Panc1 (cell line): Measurements from ENCODE around the gene LPAR2. TPM values are rescaled to one million over a fixed set of nuclear protein-coding genes. Genes with fewer than 3 reads are reported as not detected.

ENCODE experiments used
- ATAC-seq: fragments of 200-7000 bp; cut with Tn5 transposase; 2 replicates; pipeline ENCODE4 v1.9.1; 2020; ENCODE audit warnings: mild to moderate bottlenecking, moderate library complexity
- BruUV-seq: library from RNA; stranded (reverse); fragments of 400-500 nt; replicated peaks from 2 replicates; lab custom pipeline; 2021; lab: Mats Ljungman, UMichigan
- CTCF ChIA-PET: fragments of 300-600 bp; sonication (Branson Sonifier 250); formaldehyde crosslinking; loops from one replicate; lab custom pipeline; 2022; ENCODE audit warnings: antibody characterized with exemption; lab: Charles Lee
- POLR2A ChIA-PET: fragments of 300-600 bp; sonication (Branson Sonifier 250); formaldehyde crosslinking; loops from one replicate; lab custom pipeline; 2022; ENCODE audit warnings: antibody characterized with exemption; lab: Charles Lee
- DNase-seq: peaks from one replicate; pipeline ENCODE4 v3.0.0-alpha.2; 2010; ENCODE audit warnings: low read depth, low spot score
- H3K27ac ChIP-seq: 2 replicates; pipeline ENCODE4 v1.5.1; 2011; ENCODE audit warnings: mild to moderate bottlenecking, low read length, inconsistent platforms
- H3K27me3 ChIP-seq: fragments of 200-500 bp; sonication (Bioruptor generic); 2 replicates; pipeline ENCODE4 v1.6.0; 2014; ENCODE audit warnings: low read length, inconsistent platforms; ENCODE audit not compliant: control insufficient read depth, insufficient read depth
- H3K36me3 ChIP-seq: fragments of 200-500 bp; sonication (Bioruptor generic); 2 replicates; pipeline ENCODE4 v1.5.1; 2014; ENCODE audit warnings: inconsistent platforms, mild to moderate bottlenecking, low read length, moderate library complexity; ENCODE audit not compliant: control insufficient read depth, insufficient read depth
- H3K4me1 ChIP-seq: 2 replicates; pipeline ENCODE4 v1.5.1; 2011; ENCODE audit warnings: inconsistent platforms, mild to moderate bottlenecking, low read length, moderate library complexity; ENCODE audit not compliant: control insufficient read depth, insufficient read depth
- H3K4me3 ChIP-seq, 2 experiments: 2 replicates each; pipeline ENCODE4 v1.5.1; 2011 to 2012; ENCODE audit warnings: low read depth in 2 of 2, low read length in 2 of 2, mild to moderate bottlenecking in 2 of 2, inconsistent platforms in 1 of 2, moderate library complexity in 1 of 2
- H3K9me3 ChIP-seq: fragments of 200-500 bp; sonication (Bioruptor generic); 2 replicates; pipeline ENCODE4 v1.5.1; 2014; ENCODE audit warnings: low read depth, mild to moderate bottlenecking, inconsistent platforms, low read length, moderate library complexity; ENCODE audit not compliant: control insufficient read depth, insufficient read depth
- CTCF ChIP-seq: fragments of 450-650 bp; IDR thresholded peaks from 2 replicates; pipeline ENCODE4 v1.5.1; 2017; ENCODE audit warnings: mild to moderate bottlenecking
- POLR2AphosphoS5 ChIP-seq: IDR thresholded peaks from 2 replicates; pipeline ENCODE4 v1.6.1; 2012; ENCODE audit warnings: mild to moderate bottlenecking, low read depth, low read length, moderate library complexity
- SIN3A ChIP-seq: IDR thresholded peaks from 2 replicates; pipeline ENCODE4 v1.6.1; 2012; ENCODE audit warnings: low read depth, mild to moderate bottlenecking, low read length, moderate library complexity, borderline replicate concordance; ENCODE audit not compliant: insufficient read depth
- TCF7L2 ChIP-seq: IDR thresholded peaks from 2 replicates; pipeline ENCODE4 v1.6.1; 2011; ENCODE audit warnings: mild to moderate bottlenecking, low read depth, low read length, inconsistent platforms
- in situ Hi-C: cut with HindIII; loops from 2 replicates; pipeline ENCODE4 v1.10.0; 2016; ENCODE audit warnings: low sequenced_read_pairs, low pct_unique_long_range_greater_than_20kb
- intact Hi-C: fragments of 100-400 bp; cut with micrococcal nuclease; formaldehyde crosslinking; loops from one replicate; pipeline ENCODE4 v1.10.0; 2022; ENCODE audit not compliant: unreplicated experiment
- total RNA-seq: library from RNA; stranded (reverse); gene quantifications from one replicate; pipeline ENCODE4 v1.2.1, GENCODE V29; 2021; ENCODE audit not compliant: unreplicated experiment
- TF ChIP-seq, protein P1 (sequence below), 2 experiments: IDR thresholded peaks; 2 replicates each; pipeline ENCODE4 v1.6.1; 2011 to 2012; ENCODE audit warnings: low read depth in 2 of 2, control low read depth in 1 of 2, low read length in 1 of 2, mild to moderate bottlenecking in 1 of 2, moderate library complexity in 1 of 2; ENCODE audit not compliant: insufficient read depth in 1 of 2

The LPAR2 gene
- total RNA-seq, 1 experiment from 2014 or later, result 16.0 TPM

GRCh38 chr19:19587771-19588170 is 40.2 kb downstream of the LPAR2 start:
- Histone ChIP-seq H3K9me3 (no peaks in the 10 kb centered on the region), H3K4me1 (peaks cover 10% of the 10 kb centered on the region), H3K27me3 (no peaks in the 10 kb centered on the region), H3K36me3 (no peaks in the 10 kb centered on the region), H3K27ac (no peak overlapping the region), H3K4me3 (no peak overlapping the region)
- in situ Hi-C loops (no loop called here), intact Hi-C loops (no loop called here)
- TF ChIP-seq POLR2AphosphoS5 (no peak), SIN3A (no peak), TCF7L2 (no peak), CTCF (no peak)
- TF ChIP-seq, protein P1, sequence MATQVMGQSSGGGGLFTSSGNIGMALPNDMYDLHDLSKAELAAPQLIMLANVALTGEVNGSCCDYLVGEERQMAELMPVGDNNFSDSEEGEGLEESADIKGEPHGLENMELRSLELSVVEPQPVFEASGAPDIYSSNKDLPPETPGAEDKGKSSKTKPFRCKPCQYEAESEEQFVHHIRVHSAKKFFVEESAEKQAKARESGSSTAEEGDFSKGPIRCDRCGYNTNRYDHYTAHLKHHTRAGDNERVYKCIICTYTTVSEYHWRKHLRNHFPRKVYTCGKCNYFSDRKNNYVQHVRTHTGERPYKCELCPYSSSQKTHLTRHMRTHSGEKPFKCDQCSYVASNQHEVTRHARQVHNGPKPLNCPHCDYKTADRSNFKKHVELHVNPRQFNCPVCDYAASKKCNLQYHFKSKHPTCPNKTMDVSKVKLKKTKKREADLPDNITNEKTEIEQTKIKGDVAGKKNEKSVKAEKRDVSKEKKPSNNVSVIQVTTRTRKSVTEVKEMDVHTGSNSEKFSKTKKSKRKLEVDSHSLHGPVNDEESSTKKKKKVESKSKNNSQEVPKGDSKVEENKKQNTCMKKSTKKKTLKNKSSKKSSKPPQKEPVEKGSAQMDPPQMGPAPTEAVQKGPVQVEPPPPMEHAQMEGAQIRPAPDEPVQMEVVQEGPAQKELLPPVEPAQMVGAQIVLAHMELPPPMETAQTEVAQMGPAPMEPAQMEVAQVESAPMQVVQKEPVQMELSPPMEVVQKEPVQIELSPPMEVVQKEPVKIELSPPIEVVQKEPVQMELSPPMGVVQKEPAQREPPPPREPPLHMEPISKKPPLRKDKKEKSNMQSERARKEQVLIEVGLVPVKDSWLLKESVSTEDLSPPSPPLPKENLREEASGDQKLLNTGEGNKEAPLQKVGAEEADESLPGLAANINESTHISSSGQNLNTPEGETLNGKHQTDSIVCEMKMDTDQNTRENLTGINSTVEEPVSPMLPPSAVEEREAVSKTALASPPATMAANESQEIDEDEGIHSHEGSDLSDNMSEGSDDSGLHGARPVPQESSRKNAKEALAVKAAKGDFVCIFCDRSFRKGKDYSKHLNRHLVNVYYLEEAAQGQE (IDR thresholded peaks at IDR 0.05; ENCODE audit: insufficient read depth in 1 of 2, low read depth in 2 of 2, low read length in 1 of 2), result no peak
- ATAC-seq (no peak), DNase-seq (no peak)
- CTCF ChIA-PET, result no interaction called here
- BruUV-seq, result no TSS peak
- POLR2A ChIA-PET, result no interaction called here

- no peak for TF ChIP-seq SIN3A
- no peak for TF ChIP-seq CTCF
- TF ChIP-seq TCF7L2, result no peak
- TF ChIP-seq, protein P1 (IDR thresholded peaks at IDR 0.05; ENCODE audit: insufficient read depth in 1 of 2, low read depth in 2 of 2, low read length in 1 of 2), result no peak
- no peak for TF ChIP-seq POLR2AphosphoS5
- ChIA-PET POLR2A (interaction anchor here (0.6 kb wide), 1 partner anchor 16 kb away, joined by 3 read pairs; no protein-coding TSS in a partner anchor), CTCF (no interaction called here)
- intact Hi-C loops (no loop called here), in situ Hi-C loops (no loop called here)
- no peak for DNase-seq
- Histone ChIP-seq H3K36me3 (no peaks in the 10 kb centered on the region), H3K9me3 (no peaks in the 10 kb centered on the region), H3K27ac (no peak overlapping the region), H3K4me3 (no peak overlapping the region), H3K4me1 (no peaks in the 10 kb centered on the region), H3K27me3 (no peaks in the 10 kb centered on the region)
- ATAC-seq, result no peak
- no TSS peak for BruUV-seq
Observed at GRCh38 chr19:19584356-19584755, 43.7 kb downstream of the LPAR2 start.
